H1 (cell line): ENCODE measurements around the gene CRYGS.

Experiments
- ATF3 ChIP-seq: IDR thresholded peaks from 2 replicates; pipeline ENCODE4 v1.6.1; 2011; ENCODE audit warnings: low read depth, mild to moderate bottlenecking, low read length; ENCODE audit not compliant: insufficient read depth
- CBX8 ChIP-seq: fragments of 300-800, 300-1000 bp; sonication (generic); IDR thresholded peaks from 2 replicates; pipeline ENCODE4 v1.7.1; 2016; ENCODE audit warnings: low read depth, low read length, borderline replicate concordance
- EGR1 ChIP-seq: IDR thresholded peaks from 2 replicates; pipeline ENCODE4 v1.6.1; 2011; ENCODE audit warnings: low read depth, low read length, borderline replicate concordance
- JUN ChIP-seq: IDR thresholded peaks from 2 replicates; pipeline ENCODE4 v1.6.1; 2011; ENCODE audit warnings: low read depth, mild to moderate bottlenecking, improper control_type of control experiment, low read length
- POLR2A ChIP-seq, 2 experiments: IDR thresholded peaks; 1 replicate in 1 of 2; 2 replicates in 1 of 2; pipeline ENCODE4 v1.6.1; 2011; ENCODE audit warnings: low read depth in 2 of 2, low read length in 2 of 2, mild to moderate bottlenecking in 2 of 2; ENCODE audit errors: control extremely low read depth in 1 of 2
- POLR2AphosphoS5 ChIP-seq: IDR thresholded peaks from 2 replicates; pipeline ENCODE4 v1.6.1; 2011; ENCODE audit warnings: low read depth, low read length
- TBP ChIP-seq: IDR thresholded peaks from 2 replicates; pipeline ENCODE4 v1.6.1; 2011; ENCODE audit warnings: low read depth, low read length, improper control_type of control experiment
- YY1 ChIP-seq: IDR thresholded peaks from 2 replicates; pipeline ENCODE4 v1.6.1; 2011; ENCODE audit warnings: low read depth, mild to moderate bottlenecking, low read length
- TF ChIP-seq, protein P1 (sequence below), 3 experiments: IDR thresholded peaks; 1 replicate in 2 of 3; 2 replicates in 1 of 3; pipeline versions ENCODE4 v1.5.1 to v1.6.1; 2011; ENCODE audit warnings: low read length in 3 of 3, mild to moderate bottlenecking in 3 of 3, inconsistent platforms in 2 of 3, low read depth in 1 of 3, moderate library complexity in 1 of 3; ENCODE audit not compliant: insufficient read depth in 1 of 3; ENCODE audit errors: control extremely low read depth in 1 of 3

DNA sequence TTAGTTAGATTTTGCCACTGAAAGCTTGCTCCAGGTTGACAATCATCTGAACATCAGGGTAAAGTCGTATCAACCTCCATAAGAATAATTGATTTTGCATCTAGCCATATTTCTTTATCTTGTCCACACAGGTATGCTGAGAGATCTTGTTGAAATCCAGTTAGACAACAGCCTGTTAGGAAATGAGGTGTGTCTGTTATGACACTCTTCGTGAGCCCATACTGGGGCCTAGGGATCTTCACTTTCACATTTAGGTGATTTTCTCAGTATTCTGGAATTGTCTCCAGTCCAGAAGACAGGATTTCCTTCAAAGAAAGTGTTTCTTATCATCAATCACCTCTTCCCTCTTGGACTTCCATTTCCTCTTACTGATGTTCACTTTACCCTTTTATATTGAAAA, 44.5 kb upstream of the CRYGS start:
- no peak for TF ChIP-seq EGR1
- TF ChIP-seq POLR2AphosphoS5, result no peak
- TF ChIP-seq ATF3, result no peak
- TF ChIP-seq, protein P1, sequence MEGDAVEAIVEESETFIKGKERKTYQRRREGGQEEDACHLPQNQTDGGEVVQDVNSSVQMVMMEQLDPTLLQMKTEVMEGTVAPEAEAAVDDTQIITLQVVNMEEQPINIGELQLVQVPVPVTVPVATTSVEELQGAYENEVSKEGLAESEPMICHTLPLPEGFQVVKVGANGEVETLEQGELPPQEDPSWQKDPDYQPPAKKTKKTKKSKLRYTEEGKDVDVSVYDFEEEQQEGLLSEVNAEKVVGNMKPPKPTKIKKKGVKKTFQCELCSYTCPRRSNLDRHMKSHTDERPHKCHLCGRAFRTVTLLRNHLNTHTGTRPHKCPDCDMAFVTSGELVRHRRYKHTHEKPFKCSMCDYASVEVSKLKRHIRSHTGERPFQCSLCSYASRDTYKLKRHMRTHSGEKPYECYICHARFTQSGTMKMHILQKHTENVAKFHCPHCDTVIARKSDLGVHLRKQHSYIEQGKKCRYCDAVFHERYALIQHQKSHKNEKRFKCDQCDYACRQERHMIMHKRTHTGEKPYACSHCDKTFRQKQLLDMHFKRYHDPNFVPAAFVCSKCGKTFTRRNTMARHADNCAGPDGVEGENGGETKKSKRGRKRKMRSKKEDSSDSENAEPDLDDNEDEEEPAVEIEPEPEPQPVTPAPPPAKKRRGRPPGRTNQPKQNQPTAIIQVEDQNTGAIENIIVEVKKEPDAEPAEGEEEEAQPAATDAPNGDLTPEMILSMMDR (IDR thresholded peaks at IDR 0.05; ENCODE audit: control extremely low read depth in 1 of 3, insufficient read depth in 1 of 3, low read depth in 1 of 3, low read length in 3 of 3), result no peak
- TF ChIP-seq TBP, result no peak
- TF ChIP-seq POLR2A (IDR thresholded peaks at IDR 0.05; ENCODE audit: control extremely low read depth in 1 of 2, low read depth in 2 of 2, low read length in 2 of 2), result no peak
- no peak for TF ChIP-seq YY1
- TF ChIP-seq CBX8, result no peak
- no peak for TF ChIP-seq JUN
